ENCODE measurements around the gene SLC7A14. TPM values are rescaled to one million over a fixed set of nuclear protein-coding genes. Genes with fewer than 3 reads are reported as not detected.

SLC7A14 gene
- total RNA-seq, 1 experiment from 2014 or later = not detected

DNA sequence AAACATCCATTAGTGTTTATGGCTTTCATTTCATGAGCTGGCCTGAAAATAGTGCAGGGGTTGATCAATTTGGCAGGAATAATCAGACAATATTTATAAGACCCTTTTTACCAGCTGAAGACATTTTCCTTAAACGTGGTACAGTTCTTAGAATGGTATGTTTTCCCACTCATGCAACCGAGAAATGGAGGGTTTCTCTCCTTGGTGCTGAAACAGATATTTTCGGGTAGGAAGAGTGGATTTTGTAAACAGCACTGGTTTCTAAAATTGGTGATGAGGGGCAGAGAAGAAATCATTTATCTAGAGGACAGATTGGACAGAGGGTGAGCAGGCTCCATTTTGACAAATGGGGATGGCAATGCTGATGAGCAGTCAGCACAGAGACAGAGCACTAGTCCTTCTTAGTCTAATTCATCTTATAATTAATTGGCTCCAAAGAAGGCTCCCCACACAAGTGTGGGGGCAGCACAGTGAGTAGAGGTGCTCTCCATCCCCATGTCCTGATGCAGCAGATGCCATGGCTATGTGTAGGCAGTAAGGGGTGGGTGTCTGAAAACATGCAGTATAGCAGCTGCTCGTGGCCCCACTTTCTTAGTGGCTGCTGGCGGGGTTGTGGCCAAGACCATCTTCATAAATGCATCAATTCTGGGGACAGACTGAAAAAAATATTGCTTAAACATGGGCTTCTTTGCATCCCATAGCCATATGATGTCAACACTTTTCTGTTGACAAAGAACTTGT, 18.1 kb upstream of the SLC7A14 start:
- H3K9me3 ChIP-seq (ENCODE audit: control insufficient read depth in 1 of 2, insufficient read depth in 1 of 2, low read depth in 1 of 2, low read length in 2 of 2) = no peaks in the 10 kb centered on the region
- ChIA-PET RAD21 (ENCODE audit: low non-redundant PET in 1 of 2, low total read pairs in 2 of 2, uncharacterized antibody in 2 of 2, unreplicated experiment in 2 of 2) (no interaction called here), POLR2A (no interaction called here), CTCF (no interaction called here)
- H3K27me3 ChIP-seq (ENCODE audit: insufficient read depth, low read length) = no peaks in the 10 kb centered on the region
- H4K20me1 ChIP-seq (ENCODE audit: insufficient read depth) = no peaks in the 10 kb centered on the region
- no peaks in the 10 kb centered on the region for H3K79me2 ChIP-seq (ENCODE audit: insufficient read depth, low read length)
- no peaks in the 10 kb centered on the region for H3K36me3 ChIP-seq (ENCODE audit: control insufficient read depth in 1 of 2, insufficient read depth in 2 of 2, low read length in 2 of 2)
- no peak overlapping the region for H3K9ac ChIP-seq (ENCODE audit: low read length)
- no peak overlapping the region for H2AFZ ChIP-seq (ENCODE audit: low read depth, low read length, poor library complexity, severe bottlenecking)
- H3K4me1 ChIP-seq (ENCODE audit: control insufficient read depth in 1 of 2, insufficient read depth in 2 of 2, low read length in 2 of 2) = no peaks in the 10 kb centered on the region
- H3K4me2 ChIP-seq (ENCODE audit: low read length) = no peak overlapping the region
- H3K4me3 ChIP-seq (replicated peaks in 1 of 2; ENCODE audit: low read depth in 1 of 2, low read length in 2 of 2) = no peak overlapping the region
- H3K27ac ChIP-seq (ENCODE audit: low read depth, low read length) = no peak overlapping the region
- no TSS peak for BruUV-seq (replicated peaks)
- TF ChIP-seq SP1 (IDR thresholded peaks at IDR 0.05; ENCODE audit: low read depth) (no peak), CEBPB (IDR thresholded peaks at IDR 0.05; ENCODE audit: low read depth) (no peak)
- TF ChIP-seq, protein P1, sequence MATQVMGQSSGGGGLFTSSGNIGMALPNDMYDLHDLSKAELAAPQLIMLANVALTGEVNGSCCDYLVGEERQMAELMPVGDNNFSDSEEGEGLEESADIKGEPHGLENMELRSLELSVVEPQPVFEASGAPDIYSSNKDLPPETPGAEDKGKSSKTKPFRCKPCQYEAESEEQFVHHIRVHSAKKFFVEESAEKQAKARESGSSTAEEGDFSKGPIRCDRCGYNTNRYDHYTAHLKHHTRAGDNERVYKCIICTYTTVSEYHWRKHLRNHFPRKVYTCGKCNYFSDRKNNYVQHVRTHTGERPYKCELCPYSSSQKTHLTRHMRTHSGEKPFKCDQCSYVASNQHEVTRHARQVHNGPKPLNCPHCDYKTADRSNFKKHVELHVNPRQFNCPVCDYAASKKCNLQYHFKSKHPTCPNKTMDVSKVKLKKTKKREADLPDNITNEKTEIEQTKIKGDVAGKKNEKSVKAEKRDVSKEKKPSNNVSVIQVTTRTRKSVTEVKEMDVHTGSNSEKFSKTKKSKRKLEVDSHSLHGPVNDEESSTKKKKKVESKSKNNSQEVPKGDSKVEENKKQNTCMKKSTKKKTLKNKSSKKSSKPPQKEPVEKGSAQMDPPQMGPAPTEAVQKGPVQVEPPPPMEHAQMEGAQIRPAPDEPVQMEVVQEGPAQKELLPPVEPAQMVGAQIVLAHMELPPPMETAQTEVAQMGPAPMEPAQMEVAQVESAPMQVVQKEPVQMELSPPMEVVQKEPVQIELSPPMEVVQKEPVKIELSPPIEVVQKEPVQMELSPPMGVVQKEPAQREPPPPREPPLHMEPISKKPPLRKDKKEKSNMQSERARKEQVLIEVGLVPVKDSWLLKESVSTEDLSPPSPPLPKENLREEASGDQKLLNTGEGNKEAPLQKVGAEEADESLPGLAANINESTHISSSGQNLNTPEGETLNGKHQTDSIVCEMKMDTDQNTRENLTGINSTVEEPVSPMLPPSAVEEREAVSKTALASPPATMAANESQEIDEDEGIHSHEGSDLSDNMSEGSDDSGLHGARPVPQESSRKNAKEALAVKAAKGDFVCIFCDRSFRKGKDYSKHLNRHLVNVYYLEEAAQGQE (IDR thresholded peaks at IDR 0.05; ENCODE audit: low read depth) = peak; percentile 46
- TF ChIP-seq, protein P2, sequence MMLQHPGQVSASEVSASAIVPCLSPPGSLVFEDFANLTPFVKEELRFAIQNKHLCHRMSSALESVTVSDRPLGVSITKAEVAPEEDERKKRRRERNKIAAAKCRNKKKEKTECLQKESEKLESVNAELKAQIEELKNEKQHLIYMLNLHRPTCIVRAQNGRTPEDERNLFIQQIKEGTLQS (IDR thresholded peaks at IDR 0.05) = no peak
- TF ChIP-seq, protein P3, sequence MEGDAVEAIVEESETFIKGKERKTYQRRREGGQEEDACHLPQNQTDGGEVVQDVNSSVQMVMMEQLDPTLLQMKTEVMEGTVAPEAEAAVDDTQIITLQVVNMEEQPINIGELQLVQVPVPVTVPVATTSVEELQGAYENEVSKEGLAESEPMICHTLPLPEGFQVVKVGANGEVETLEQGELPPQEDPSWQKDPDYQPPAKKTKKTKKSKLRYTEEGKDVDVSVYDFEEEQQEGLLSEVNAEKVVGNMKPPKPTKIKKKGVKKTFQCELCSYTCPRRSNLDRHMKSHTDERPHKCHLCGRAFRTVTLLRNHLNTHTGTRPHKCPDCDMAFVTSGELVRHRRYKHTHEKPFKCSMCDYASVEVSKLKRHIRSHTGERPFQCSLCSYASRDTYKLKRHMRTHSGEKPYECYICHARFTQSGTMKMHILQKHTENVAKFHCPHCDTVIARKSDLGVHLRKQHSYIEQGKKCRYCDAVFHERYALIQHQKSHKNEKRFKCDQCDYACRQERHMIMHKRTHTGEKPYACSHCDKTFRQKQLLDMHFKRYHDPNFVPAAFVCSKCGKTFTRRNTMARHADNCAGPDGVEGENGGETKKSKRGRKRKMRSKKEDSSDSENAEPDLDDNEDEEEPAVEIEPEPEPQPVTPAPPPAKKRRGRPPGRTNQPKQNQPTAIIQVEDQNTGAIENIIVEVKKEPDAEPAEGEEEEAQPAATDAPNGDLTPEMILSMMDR (IDR thresholded peaks at IDR 0.05 in 2 of 3, conservative IDR thresholded peaks at IDR 0.05 in 1 of 3; ENCODE audit: borderline replicate concordance in 1 of 3, insufficient read depth in 1 of 3, low read depth in 2 of 3, low read length in 2 of 3) = no peak
- intact Hi-C loops (cut with micrococcal nuclease) = no loop called here
- no peak for ATAC-seq
- no peaks in the 10 kb centered on the region for H3K9me2 ChIP-seq (ENCODE audit: insufficient read depth)
- DNase-seq (ENCODE audit: low read depth, low spot score) = no peak
